Stimulated activated CD4-positive, alpha-beta T cell treated with anti-CD3 and anti-CD28 coated beads, Interleukin-12 subunit alpha, Interleukin-12 subunit beta, amount 100 ng/mL, for 4 hours (primary cell): ENCODE results near the gene SHLD2.
"Not testable (repeated sequence)": the region's sequence is repeated elsewhere in the genome, so short reads cannot be mapped to it uniquely, and the experiment has no call there.

Source experiments
- DNase-seq: peaks from one replicate; pipeline ENCODE4 v3.0.0-alpha.2; 2020

The SHLD2 gene

GRCh38 chr10:87225148-87225547 lies 130.1 kb downstream of the SHLD2 start, which contains the start of gene NUTM2A:
Gene NUTM2A, plus strand, starts transcription at chr10:87225448. Its CDS starts 383 bp downstream, at chr10:87225831.
- DNase-seq = not testable (repeated sequence)

- DNase-seq = not testable (repeated sequence)
Observed at GRCh38 chr10:87228247-87228646, 133.2 kb downstream of the SHLD2 start.

DNA sequence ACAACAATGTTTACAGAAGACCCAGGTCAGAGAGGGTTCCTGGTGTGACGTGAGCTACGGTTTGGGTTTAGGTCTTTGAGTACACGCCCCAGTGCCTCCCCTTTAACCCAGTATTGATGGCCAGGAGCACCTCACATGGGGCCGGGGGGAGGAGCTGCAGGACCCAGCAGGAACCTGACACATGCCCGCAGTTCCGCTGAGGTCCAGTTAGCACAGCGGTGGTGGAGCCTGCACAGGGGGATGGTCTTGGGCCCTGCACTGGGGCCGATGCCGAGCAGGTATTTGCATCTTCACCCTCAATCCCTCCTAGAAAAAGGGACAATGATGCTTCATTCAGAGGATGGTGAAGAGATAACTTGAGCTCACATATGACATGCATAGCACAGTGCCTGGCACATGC lies 134.2 kb downstream of the SHLD2 start:
- DNase-seq = not testable (repeated sequence)

GRCh38 chr10:87234854-87235253 lies 139.8 kb downstream of the SHLD2 start:
- DNase-seq = not testable (repeated sequence)

DNA sequence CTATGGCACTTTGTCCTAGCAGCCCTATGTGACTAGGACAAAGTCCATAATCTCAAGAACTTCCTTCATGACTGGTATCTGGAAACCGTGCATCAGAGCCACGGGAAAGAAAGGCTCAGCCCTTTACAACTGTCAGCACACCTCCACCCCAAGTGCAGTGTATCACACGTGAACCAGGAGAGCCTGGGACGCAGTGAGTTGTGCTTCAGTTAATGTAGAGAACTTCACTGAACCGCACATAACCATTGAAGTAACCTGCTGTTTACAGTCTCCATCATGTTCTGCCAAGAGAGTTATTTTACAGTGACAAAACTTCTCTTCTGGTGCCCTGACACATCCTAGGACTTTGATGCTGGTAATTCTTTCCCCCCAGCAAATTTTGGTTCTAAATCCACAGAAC lies 142.2 kb downstream of the SHLD2 start:
- DNase-seq = not testable (repeated sequence)

DNA sequence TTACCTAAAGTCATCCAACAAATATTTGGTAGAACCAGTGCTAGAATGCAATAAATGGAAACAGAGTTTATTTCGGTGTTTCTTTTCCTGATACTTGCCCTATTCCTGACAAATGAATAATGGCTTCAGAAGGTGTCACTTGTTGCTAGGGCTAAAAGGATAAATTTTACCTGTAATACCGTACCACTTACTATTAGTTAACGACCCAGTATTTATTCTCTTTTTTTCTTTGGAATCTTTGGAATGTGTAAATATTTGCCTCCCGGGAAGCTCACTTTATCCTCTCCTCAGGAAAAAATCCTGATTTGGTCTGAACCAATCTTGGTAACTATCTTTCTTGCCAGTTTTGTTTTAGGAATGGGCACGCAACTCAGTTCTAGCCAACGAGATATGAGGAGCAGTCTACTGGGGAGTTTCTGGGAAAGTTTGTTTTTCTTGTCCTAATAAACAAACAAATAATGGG lies 144.4 kb downstream of the SHLD2 start:
- not testable (repeated sequence) for DNase-seq
